Measurements from ENCODE around the gene HOXB8. TPM values are rescaled to one million over a fixed set of nuclear protein-coding genes. Genes with fewer than 3 reads are reported as not detected.
A peak's percentile ranks its signal among the peaks of the same experiment; 100 is the strongest.

The HOXB8 gene
- total RNA-seq, 4 donors from 2014 or later, result 1.4 TPM; not detected in 3

DNA sequence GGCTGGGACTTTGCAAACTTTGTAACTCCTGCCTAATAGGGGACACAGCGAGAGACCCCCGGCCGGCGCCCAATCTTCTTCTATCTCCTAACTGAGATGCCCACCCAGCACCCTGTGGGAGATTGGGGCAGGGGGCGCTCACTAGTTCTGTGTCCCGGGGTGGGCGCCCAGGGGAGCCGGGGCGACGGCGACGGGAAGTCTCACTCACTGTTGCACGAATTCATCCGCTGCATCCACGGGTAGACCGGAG is 17.6 kb downstream of the HOXB8 start:
- Histone ChIP-seq H3K9me3 (no peaks in the 10 kb centered on the region), H3K4me1 (peaks cover 5 to 29% of the 10 kb centered on the region in 2 donors), H3K36me3 (no peaks in the 10 kb centered on the region), H3K4me3 (replicated peaks in 1 of 3) (peak overlapping the region in 1 of 3 donors; percentile 28), H3K27ac (no peak overlapping the region), H3K27me3 (peaks cover 73% of the 10 kb centered on the region)
- no peak for DNase-seq
- intact Hi-C loops (cut with DNase I), result loop anchor here (10.0 kb wide), 1 partner anchor 397 kb away; the partner anchor contains the start of gene IGF2BP1
- 6 to 8% methylated on average over 4 to 16 of the region's 16 CpGs for WGBS, 2 donors
- no peak for TF ChIP-seq POLR2A (IDR thresholded peaks at IDR 0.05)
- TF ChIP-seq, protein P1, sequence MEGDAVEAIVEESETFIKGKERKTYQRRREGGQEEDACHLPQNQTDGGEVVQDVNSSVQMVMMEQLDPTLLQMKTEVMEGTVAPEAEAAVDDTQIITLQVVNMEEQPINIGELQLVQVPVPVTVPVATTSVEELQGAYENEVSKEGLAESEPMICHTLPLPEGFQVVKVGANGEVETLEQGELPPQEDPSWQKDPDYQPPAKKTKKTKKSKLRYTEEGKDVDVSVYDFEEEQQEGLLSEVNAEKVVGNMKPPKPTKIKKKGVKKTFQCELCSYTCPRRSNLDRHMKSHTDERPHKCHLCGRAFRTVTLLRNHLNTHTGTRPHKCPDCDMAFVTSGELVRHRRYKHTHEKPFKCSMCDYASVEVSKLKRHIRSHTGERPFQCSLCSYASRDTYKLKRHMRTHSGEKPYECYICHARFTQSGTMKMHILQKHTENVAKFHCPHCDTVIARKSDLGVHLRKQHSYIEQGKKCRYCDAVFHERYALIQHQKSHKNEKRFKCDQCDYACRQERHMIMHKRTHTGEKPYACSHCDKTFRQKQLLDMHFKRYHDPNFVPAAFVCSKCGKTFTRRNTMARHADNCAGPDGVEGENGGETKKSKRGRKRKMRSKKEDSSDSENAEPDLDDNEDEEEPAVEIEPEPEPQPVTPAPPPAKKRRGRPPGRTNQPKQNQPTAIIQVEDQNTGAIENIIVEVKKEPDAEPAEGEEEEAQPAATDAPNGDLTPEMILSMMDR (IDR thresholded peaks at IDR 0.05), result no peak

DNA sequence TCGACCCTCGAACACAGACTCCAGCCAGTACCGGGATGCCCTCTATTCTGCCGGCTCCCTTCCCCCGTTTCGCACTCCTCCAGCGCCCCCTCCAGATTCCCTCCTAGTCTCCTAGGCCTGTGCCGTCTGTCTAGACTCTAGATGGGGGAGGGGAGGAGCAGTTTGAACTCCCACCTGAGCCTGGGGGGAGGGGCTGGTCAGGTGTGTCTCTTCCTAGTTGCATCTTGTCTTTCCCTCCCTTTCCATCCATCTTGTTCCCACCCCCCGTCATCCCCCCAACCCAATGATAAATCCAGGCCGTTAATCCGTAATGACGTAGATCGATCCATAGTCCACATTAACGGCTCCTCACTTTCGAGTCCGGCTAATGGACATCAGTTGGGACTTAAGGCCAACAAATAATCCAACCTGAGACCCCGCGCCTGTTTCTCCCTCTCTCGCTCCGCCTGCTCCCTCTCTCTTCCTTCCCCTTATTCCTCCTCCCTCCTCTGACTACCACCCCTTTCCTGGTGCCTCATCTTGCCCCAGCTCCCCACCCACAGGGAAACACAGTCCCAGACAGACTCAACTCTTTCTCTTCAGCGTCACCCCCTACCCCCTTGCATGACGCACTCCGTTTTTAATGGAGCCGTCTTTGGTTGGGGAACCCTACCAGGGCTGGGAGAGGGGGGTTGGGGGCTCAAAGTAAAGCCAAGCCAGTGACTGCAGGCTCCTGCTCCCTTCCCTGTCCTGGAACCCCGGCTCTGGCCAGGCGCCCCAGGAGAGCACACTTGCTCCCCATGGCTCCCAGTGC is 18.2 kb downstream of the HOXB8 start:
- Histone ChIP-seq H3K9me3 (no peaks in the 10 kb centered on the region), H3K27me3 (peaks cover 73% of the 10 kb centered on the region), H3K4me1 (peaks cover 5 to 29% of the 10 kb centered on the region in 2 donors), H3K27ac (no peak overlapping the region), H3K36me3 (no peaks in the 10 kb centered on the region), H3K4me3 (replicated peaks in 1 of 3) (peak overlapping the region in 1 of 3 donors; percentile 28)
- TF ChIP-seq, protein P1 (IDR thresholded peaks at IDR 0.05), result no peak
- TF ChIP-seq POLR2A (IDR thresholded peaks at IDR 0.05), result no peak
- WGBS, 2 donors, result 13 to 14% methylated on average over 25 to 26 of the region's 26 CpGs
- DNase-seq, result no peak
- intact Hi-C loops (cut with DNase I), result loop anchor here (10.0 kb wide), 1 partner anchor 398 kb away; the partner anchor contains the start of gene IGF2BP1

GRCh38 chr17:48596000-48596734 is 18.9 kb downstream of the HOXB8 start:
- H3K4me1 ChIP-seq, result peaks cover 5 to 29% of the 10 kb centered on the region in 2 donors
- WGBS, 2 donors, result 19 to 27% methylated on average over 41 to 54 of the region's 54 CpGs
- intact Hi-C loops (cut with DNase I), result loop anchor here (10.0 kb wide), 1 partner anchor 399 kb away; the partner anchor contains the start of gene IGF2BP1
- H3K27me3 ChIP-seq, result peaks cover 73% of the 10 kb centered on the region
- no peak for TF ChIP-seq POLR2A (IDR thresholded peaks at IDR 0.05)
- TF ChIP-seq, protein P1 (IDR thresholded peaks at IDR 0.05), result no peak
- no peak overlapping the region for H3K27ac ChIP-seq
- H3K36me3 ChIP-seq, result no peaks in the 10 kb centered on the region
- H3K4me3 ChIP-seq (replicated peaks in 1 of 3), result no peak overlapping the region
- no peak for DNase-seq
- H3K9me3 ChIP-seq, result no peaks in the 10 kb centered on the region

GRCh38 chr17:48595278-48595999 is 19.7 kb downstream of the HOXB8 start:
- TF ChIP-seq, protein P1 (IDR thresholded peaks at IDR 0.05), result no peak
- no peak for TF ChIP-seq POLR2A (IDR thresholded peaks at IDR 0.05)
- no peak for DNase-seq
- H3K36me3 ChIP-seq, result no peaks in the 10 kb centered on the region
- peaks cover 5 to 29% of the 10 kb centered on the region in 2 donors for H3K4me1 ChIP-seq
- no peak overlapping the region for H3K27ac ChIP-seq
- intact Hi-C loops (cut with DNase I), result loop anchor here (10.0 kb wide), 1 partner anchor 399 kb away; the partner anchor contains the start of gene IGF2BP1
- WGBS, 2 donors, result 38 to 48% methylated on average over 25 of the region's 25 CpGs
- H3K27me3 ChIP-seq, result peaks cover 70% of the 10 kb centered on the region
- H3K9me3 ChIP-seq, result no peaks in the 10 kb centered on the region
- H3K4me3 ChIP-seq (replicated peaks in 1 of 3), result no peak overlapping the region
